ENCODE data around the gene YIPF6. TPM values are rescaled to one million over a fixed set of nuclear protein-coding genes. Genes with fewer than 3 reads are reported as not detected.
"Not testable (repeated sequence)": the region's sequence is repeated elsewhere in the genome, so short reads cannot be mapped to it uniquely, and the experiment has no call there.

YIPF6 gene
- total and polyA plus RNA-seq, 2 of the 13 experiments (the other 11 are each of a cell fraction or from before 2014, with no cell fraction given), result 37.8 to 43.6 TPM

DNA sequence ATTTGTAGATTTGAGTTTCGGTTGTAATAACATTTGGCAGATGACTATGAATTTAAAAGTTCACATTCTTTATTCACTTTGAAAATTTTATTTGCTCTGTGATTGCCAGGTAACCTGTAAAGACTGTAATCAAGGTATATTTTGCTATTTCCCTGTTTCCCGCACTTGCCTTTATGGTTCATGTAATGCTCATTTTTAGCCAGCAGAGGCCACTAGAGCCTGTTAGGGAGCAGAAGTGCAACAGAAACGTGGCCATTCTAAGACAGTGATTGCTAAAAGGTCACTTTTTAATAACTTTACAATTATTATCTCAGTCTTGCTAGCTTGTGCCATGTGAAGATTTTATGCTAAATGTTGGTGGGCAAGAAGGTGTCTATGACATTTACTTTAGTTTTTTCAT lies 12.4 kb downstream of the YIPF6 start:
- POLR2A ChIA-PET, result no interaction called here
- WGBS (ENCODE audit: low lambda C conversion rate), result 46% methylated on average over 3 of the region's 3 CpGs

DNA sequence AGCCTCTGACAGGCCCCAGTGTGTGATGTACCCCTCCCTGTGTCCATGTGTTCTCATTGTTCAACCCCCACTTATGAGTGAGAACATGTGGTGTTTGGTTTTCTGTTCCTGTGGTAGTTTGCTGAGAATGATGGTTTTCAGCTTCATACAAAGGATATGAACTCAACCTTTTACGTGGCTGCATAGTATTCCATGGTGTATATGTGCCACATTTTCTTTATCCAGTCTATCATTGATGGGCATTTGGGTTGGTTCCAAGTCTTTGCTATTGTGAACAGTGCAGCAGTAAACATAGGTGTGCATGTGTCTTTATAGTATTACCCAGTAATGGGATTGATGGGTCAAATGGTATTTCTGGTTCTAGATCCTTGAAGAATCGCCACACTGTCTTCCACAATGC lies 25.8 kb downstream of the YIPF6 start:
- H3K4me2 ChIP-seq (ENCODE audit: low read depth, low read length); H3K79me2 ChIP-seq (ENCODE audit: insufficient read depth, low read length); H3K4me1 ChIP-seq (ENCODE audit: insufficient read depth, low read length); in situ Hi-C loops (cut with HindIII; ENCODE audit: extremely low pct_ligation_motif_present, low pct_unique_long_range_greater_than_20kb); CTCF ChIA-PET (ENCODE audit: low intra/inter-chr PET ratio, low total read pairs); H3K27me3 ChIP-seq (ENCODE audit: control insufficient read depth in 1 of 2, insufficient read depth in 2 of 2, low read length in 2 of 2); intact Hi-C loops (cut with micrococcal nuclease; ENCODE audit: unreplicated experiment); H2AFZ ChIP-seq (ENCODE audit: low read length); H3K4me3 ChIP-seq (replicated peaks in 1 of 3; ENCODE audit: insufficient read depth in 1 of 3, low read depth in 2 of 3, low read length in 3 of 3); FAIRE-seq; POLR2A ChIA-PET; ATAC-seq; DNase-seq (ENCODE audit: low spot score); H3K9me3 ChIP-seq (ENCODE audit: low read length); H3K27ac ChIP-seq (ENCODE audit: extremely low read length, insufficient read depth, low read length); H3K9ac ChIP-seq (ENCODE audit: insufficient read depth, low read depth, low read length); H4K20me1 ChIP-seq (ENCODE audit: insufficient read depth, low read length); BruUV-seq (replicated peaks): not testable (repeated sequence)
- H3K36me3 ChIP-seq (replicated peaks in 1 of 2; ENCODE audit: control insufficient read depth in 1 of 2, insufficient read depth in 2 of 2, low read length in 2 of 2), result peaks cover 4 to 11% of the 10 kb centered on the region in 2 experiments; a peak in 1 of 5 replicates
- WGBS (ENCODE audit: low lambda C conversion rate), result 100% methylated on average over 2 of the region's 2 CpGs

More for the DNA sequence above, 12.4 kb downstream of the YIPF6 start:
- no TSS peak for BruUV-seq (replicated peaks)
- H3K9me3 ChIP-seq (ENCODE audit: low read length), result no peaks in the 10 kb centered on the region
- H3K4me3 ChIP-seq (replicated peaks in 1 of 3; ENCODE audit: insufficient read depth in 1 of 3, low read depth in 2 of 3, low read length in 3 of 3), result no peak overlapping the region
- H3K9ac ChIP-seq (ENCODE audit: insufficient read depth, low read depth, low read length), result no peak overlapping the region
- H3K79me2 ChIP-seq (ENCODE audit: insufficient read depth, low read length), result peaks cover 20% of the 10 kb centered on the region
- no peak overlapping the region for H3K4me2 ChIP-seq (ENCODE audit: low read depth, low read length)
- H3K27me3 ChIP-seq (ENCODE audit: control insufficient read depth in 1 of 2, insufficient read depth in 2 of 2, low read length in 2 of 2), result no peaks in the 10 kb centered on the region
- H2AFZ ChIP-seq (ENCODE audit: low read length), result no peak overlapping the region
- TF ChIP-seq RAD21 (CRISPR knock-in tag; IDR thresholded peaks at IDR 0.05) (0 out of 2 replicates have a peak, but pooled peaks have one; percentile 35), STAG1 (CRISPR knock-in tag; IDR thresholded peaks at IDR 0.05) (peak; percentile 65), IKZF4 (CRISPR knock-in tag; IDR thresholded peaks at IDR 0.05; ENCODE audit: borderline replicate concordance, low read depth, not compliant biosample characterization) (no peak), ADNP (CRISPR knock-in tag; IDR thresholded peaks at IDR 0.05) (no peak), SMC3 (IDR thresholded peaks at IDR 0.05; ENCODE audit: low read length) (peak; percentile 51; the same call in 1 of the 2 replicates)
- TF ChIP-seq, protein P1, sequence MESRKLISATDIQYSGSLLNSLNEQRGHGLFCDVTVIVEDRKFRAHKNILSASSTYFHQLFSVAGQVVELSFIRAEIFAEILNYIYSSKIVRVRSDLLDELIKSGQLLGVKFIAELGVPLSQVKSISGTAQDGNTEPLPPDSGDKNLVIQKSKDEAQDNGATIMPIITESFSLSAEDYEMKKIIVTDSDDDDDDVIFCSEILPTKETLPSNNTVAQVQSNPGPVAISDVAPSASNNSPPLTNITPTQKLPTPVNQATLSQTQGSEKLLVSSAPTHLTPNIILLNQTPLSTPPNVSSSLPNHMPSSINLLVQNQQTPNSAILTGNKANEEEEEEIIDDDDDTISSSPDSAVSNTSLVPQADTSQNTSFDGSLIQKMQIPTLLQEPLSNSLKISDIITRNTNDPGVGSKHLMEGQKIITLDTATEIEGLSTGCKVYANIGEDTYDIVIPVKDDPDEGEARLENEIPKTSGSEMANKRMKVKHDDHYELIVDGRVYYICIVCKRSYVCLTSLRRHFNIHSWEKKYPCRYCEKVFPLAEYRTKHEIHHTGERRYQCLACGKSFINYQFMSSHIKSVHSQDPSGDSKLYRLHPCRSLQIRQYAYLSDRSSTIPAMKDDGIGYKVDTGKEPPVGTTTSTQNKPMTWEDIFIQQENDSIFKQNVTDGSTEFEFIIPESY (CRISPR knock-in tag; IDR thresholded peaks at IDR 0.05), result no peak
- TF ChIP-seq, protein P2, sequence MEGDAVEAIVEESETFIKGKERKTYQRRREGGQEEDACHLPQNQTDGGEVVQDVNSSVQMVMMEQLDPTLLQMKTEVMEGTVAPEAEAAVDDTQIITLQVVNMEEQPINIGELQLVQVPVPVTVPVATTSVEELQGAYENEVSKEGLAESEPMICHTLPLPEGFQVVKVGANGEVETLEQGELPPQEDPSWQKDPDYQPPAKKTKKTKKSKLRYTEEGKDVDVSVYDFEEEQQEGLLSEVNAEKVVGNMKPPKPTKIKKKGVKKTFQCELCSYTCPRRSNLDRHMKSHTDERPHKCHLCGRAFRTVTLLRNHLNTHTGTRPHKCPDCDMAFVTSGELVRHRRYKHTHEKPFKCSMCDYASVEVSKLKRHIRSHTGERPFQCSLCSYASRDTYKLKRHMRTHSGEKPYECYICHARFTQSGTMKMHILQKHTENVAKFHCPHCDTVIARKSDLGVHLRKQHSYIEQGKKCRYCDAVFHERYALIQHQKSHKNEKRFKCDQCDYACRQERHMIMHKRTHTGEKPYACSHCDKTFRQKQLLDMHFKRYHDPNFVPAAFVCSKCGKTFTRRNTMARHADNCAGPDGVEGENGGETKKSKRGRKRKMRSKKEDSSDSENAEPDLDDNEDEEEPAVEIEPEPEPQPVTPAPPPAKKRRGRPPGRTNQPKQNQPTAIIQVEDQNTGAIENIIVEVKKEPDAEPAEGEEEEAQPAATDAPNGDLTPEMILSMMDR (CRISPR knock-in tag; IDR thresholded peaks at IDR 0.05), result peak; percentile 65
- FAIRE-seq, result peak; percentile 44
- in situ Hi-C loops (cut with HindIII; ENCODE audit: extremely low pct_ligation_motif_present, low pct_unique_long_range_greater_than_20kb) (loop anchor here (5.0 kb wide), 1 partner anchor 201 kb away; no protein-coding TSS in a partner anchor), intact Hi-C loops (cut with micrococcal nuclease; ENCODE audit: unreplicated experiment) (loop anchor here (1.0 to 5.0 kb wide), 3 partner anchors 156 to 296 kb away; no protein-coding TSS in a partner anchor)
- peaks cover 2 to 16% of the 10 kb centered on the region in 2 experiments; a peak in 2 of 5 replicates for H3K36me3 ChIP-seq (replicated peaks in 1 of 2; ENCODE audit: control insufficient read depth in 1 of 2, insufficient read depth in 2 of 2, low read length in 2 of 2)
- peaks cover 8% of the 10 kb centered on the region; the same call in 1 of the 2 replicates for H4K20me1 ChIP-seq (ENCODE audit: insufficient read depth, low read length)
- peaks cover 10% of the 10 kb centered on the region; the same call in 1 of the 2 replicates for H3K4me1 ChIP-seq (ENCODE audit: insufficient read depth, low read length)
- peak; percentile 47; the same call in 1 of the 3 replicates for ATAC-seq
- CTCF ChIA-PET (ENCODE audit: low intra/inter-chr PET ratio, low total read pairs), result interaction anchor here (0.7 to 1.7 kb wide), 2 partner anchors 200 to 315 kb away, joined by 4 to 14 read pairs; no protein-coding TSS in a partner anchor
- no peak overlapping the region for H3K27ac ChIP-seq (ENCODE audit: extremely low read length, insufficient read depth, low read length)
- DNase-seq (ENCODE audit: low spot score), result peak; percentile 30

All from HepG2 (cell line).